ENCODE measurements around the gene MLLT10. TPM values are rescaled to one million over a fixed set of nuclear protein-coding genes. Genes with fewer than 3 reads are reported as not detected.

The MLLT10 gene
- total RNA-seq, 1 experiment from 2014 or later, result 45.2 TPM

DNA sequence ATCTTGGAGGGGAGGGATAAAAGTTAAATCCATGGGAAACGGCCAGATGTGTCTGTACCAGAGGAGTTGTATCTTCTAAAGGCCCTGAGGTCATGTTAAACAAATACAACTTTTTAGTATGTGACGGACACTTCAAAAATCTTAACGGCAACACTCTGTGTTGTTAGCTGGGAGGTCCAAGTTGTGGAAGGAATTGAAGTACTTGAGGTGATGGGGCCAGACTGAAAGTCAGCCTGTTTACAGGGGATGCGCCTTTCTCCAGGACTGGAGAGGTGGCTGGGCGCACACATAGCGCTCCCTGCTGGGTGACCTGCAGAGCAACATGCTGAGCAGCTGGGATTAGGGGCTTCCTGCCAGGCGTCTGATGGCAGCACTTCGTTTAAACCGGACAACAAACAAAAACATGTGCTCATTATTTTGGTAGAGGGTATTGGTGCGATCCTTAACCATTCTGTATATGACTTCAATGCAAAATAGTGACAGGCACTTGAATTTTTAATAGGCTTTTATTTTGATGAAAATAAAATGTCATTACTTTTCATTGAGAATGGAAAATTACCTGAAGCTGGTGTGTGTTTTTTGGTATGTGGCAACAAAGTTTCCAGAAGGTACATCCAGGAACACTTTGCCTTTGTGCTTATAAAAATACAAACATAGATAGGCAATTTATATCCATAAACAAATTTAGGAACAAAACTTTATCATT, 198.2 kb downstream of the MLLT10 start (continued):
- TF ChIP-seq, protein P1, sequence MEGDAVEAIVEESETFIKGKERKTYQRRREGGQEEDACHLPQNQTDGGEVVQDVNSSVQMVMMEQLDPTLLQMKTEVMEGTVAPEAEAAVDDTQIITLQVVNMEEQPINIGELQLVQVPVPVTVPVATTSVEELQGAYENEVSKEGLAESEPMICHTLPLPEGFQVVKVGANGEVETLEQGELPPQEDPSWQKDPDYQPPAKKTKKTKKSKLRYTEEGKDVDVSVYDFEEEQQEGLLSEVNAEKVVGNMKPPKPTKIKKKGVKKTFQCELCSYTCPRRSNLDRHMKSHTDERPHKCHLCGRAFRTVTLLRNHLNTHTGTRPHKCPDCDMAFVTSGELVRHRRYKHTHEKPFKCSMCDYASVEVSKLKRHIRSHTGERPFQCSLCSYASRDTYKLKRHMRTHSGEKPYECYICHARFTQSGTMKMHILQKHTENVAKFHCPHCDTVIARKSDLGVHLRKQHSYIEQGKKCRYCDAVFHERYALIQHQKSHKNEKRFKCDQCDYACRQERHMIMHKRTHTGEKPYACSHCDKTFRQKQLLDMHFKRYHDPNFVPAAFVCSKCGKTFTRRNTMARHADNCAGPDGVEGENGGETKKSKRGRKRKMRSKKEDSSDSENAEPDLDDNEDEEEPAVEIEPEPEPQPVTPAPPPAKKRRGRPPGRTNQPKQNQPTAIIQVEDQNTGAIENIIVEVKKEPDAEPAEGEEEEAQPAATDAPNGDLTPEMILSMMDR (IDR thresholded peaks at IDR 0.05 in 2 of 3, conservative IDR thresholded peaks at IDR 0.05 in 1 of 3; ENCODE audit: borderline replicate concordance in 1 of 3, insufficient read depth in 1 of 3, low read depth in 2 of 3, low read length in 2 of 3), result peak; percentile 68 to 95 (median 94)
- TF ChIP-seq RAD21 (IDR thresholded peaks at IDR 0.05; ENCODE audit: low read depth), result peak; percentile 93
- TF ChIP-seq EGR1 (IDR thresholded peaks at IDR 0.05; ENCODE audit: low read depth), result no peak

DNA sequence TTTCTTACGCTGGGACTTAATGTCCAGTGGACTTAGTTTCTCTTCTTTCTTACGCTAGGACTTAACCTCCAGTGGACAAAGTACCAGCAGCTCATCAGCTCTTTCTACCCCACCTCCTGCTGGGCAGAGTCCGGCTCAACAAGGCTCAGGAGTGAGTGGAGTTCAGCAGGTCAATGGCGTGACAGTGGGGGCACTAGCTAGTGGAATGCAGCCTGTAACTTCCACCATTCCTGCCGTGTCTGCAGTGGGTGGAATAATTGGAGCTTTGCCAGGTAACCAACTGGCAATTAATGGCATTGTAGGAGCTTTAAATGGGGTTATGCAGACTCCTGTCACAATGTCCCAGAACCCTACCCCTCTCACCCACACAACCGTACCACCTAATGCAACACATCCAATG, 199.7 kb downstream of the MLLT10 start:
- H3K27ac ChIP-seq (ENCODE audit: low read depth, low read length), result no peak overlapping the region
- no peak for ATAC-seq

More for the DNA sequence above, 199.7 kb downstream of the MLLT10 start:
- peaks cover 9% of the 10 kb centered on the region; the same call in 1 of the 2 replicates for H3K79me2 ChIP-seq (ENCODE audit: insufficient read depth, low read length)
- H3K36me3 ChIP-seq (ENCODE audit: control insufficient read depth in 1 of 2, insufficient read depth in 2 of 2, low read length in 2 of 2), result peaks cover 12 to 16% of the 10 kb centered on the region in 2 experiments; a peak in 3 of 4 replicates
- no peaks in the 10 kb centered on the region for H3K9me2 ChIP-seq (ENCODE audit: insufficient read depth)
- TF ChIP-seq ZNF274 (IDR thresholded peaks at IDR 0.05; ENCODE audit: low read depth, low read length) (no peak), EGR1 (IDR thresholded peaks at IDR 0.05; ENCODE audit: low read depth) (no peak), SIN3A (IDR thresholded peaks at IDR 0.05; ENCODE audit: low read depth) (no peak), POLR2A (IDR thresholded peaks at IDR 0.05; ENCODE audit: borderline replicate concordance, extremely low read depth, insufficient read depth, insufficient read length) (no peak), EZH2phosphoT487 (IDR thresholded peaks at IDR 0.05; ENCODE audit: borderline replicate concordance) (no peak), SP1 (IDR thresholded peaks at IDR 0.05; ENCODE audit: low read depth) (no peak), RAD21 (IDR thresholded peaks at IDR 0.05; ENCODE audit: low read depth) (no peak), POLR2AphosphoS5 (IDR thresholded peaks at IDR 0.05; ENCODE audit: low read depth, low read length) (no peak)
- TF ChIP-seq, protein P2, sequence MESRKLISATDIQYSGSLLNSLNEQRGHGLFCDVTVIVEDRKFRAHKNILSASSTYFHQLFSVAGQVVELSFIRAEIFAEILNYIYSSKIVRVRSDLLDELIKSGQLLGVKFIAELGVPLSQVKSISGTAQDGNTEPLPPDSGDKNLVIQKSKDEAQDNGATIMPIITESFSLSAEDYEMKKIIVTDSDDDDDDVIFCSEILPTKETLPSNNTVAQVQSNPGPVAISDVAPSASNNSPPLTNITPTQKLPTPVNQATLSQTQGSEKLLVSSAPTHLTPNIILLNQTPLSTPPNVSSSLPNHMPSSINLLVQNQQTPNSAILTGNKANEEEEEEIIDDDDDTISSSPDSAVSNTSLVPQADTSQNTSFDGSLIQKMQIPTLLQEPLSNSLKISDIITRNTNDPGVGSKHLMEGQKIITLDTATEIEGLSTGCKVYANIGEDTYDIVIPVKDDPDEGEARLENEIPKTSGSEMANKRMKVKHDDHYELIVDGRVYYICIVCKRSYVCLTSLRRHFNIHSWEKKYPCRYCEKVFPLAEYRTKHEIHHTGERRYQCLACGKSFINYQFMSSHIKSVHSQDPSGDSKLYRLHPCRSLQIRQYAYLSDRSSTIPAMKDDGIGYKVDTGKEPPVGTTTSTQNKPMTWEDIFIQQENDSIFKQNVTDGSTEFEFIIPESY (IDR thresholded peaks at IDR 0.05; ENCODE audit: extremely low read depth, insufficient replicate concordance, low read length), result no peak
- TF ChIP-seq, protein P3, sequence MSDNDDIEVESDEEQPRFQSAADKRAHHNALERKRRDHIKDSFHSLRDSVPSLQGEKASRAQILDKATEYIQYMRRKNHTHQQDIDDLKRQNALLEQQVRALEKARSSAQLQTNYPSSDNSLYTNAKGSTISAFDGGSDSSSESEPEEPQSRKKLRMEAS (IDR thresholded peaks at IDR 0.05), result no peak
- TF ChIP-seq, protein P1 (IDR thresholded peaks at IDR 0.05 in 2 of 3, conservative IDR thresholded peaks at IDR 0.05 in 1 of 3; ENCODE audit: borderline replicate concordance in 1 of 3, insufficient read depth in 1 of 3, low read depth in 2 of 3, low read length in 2 of 3), result no peak
- ChIA-PET CTCF (no interaction called here), POLR2A (interaction anchor here (0.9 kb wide), 1 partner anchor 9 kb away, joined by 3 read pairs; no protein-coding TSS in a partner anchor), RAD21 (ENCODE audit: low non-redundant PET in 1 of 2, low total read pairs in 2 of 2, uncharacterized antibody in 2 of 2, unreplicated experiment in 2 of 2) (no interaction called here)
- no peaks in the 10 kb centered on the region for H3K9me3 ChIP-seq (ENCODE audit: control insufficient read depth in 1 of 2, insufficient read depth in 1 of 2, low read depth in 1 of 2, low read length in 2 of 2)
- no peak overlapping the region for H3K4me2 ChIP-seq (ENCODE audit: low read length)
- no peak overlapping the region for H3K4me3 ChIP-seq (replicated peaks in 1 of 2; ENCODE audit: low read depth in 1 of 2, low read length in 2 of 2)
- intact Hi-C loops (cut with micrococcal nuclease), result loop anchor here (5.0 kb wide), 2 partner anchors 441 to 656 kb away; no protein-coding TSS in a partner anchor
- H3K27me3 ChIP-seq (ENCODE audit: insufficient read depth, low read length), result no peaks in the 10 kb centered on the region
- no peaks in the 10 kb centered on the region; the same call in 1 of the 2 replicates for H4K20me1 ChIP-seq (ENCODE audit: insufficient read depth)
- no peak overlapping the region for H2AFZ ChIP-seq (ENCODE audit: low read depth, low read length, poor library complexity, severe bottlenecking)
- H3K4me1 ChIP-seq (ENCODE audit: control insufficient read depth in 1 of 2, insufficient read depth in 2 of 2, low read length in 2 of 2), result peaks cover 5 to 23% of the 10 kb centered on the region in 2 experiments
- no peak for DNase-seq (ENCODE audit: low read depth, low spot score)
- BruUV-seq (replicated peaks), result no TSS peak
- H3K9ac ChIP-seq (ENCODE audit: low read length), result no peak overlapping the region
